Smooth muscle cell (in vitro differentiated cells): Measurements from ENCODE around the gene GPSM3. TPM values are rescaled to one million over a fixed set of nuclear protein-coding genes. Genes with fewer than 3 reads are reported as not detected.
"Not testable (repeated sequence)": the region's sequence is repeated elsewhere in the genome, so short reads cannot be mapped to it uniquely, and the experiment has no call there.

Experiments
- DNase-seq: peaks from one replicate; lab custom pipeline; 2025; ENCODE audit not compliant: unreplicated experiment; lab: John Stamatoyannopoulos, UW
- H2AFZ ChIP-seq: fragments of 200-600 bp; sonication (generic); 2 replicates; pipeline ENCODE4 v1.6.0; 2016; ENCODE audit warnings: antibody characterized with exemption, low read depth, mild to moderate bottlenecking
- H3F3A ChIP-seq: fragments of 200-600 bp; sonication (generic); 2 replicates; pipeline ENCODE4 v1.6.0; 2017; ENCODE audit warnings: antibody characterized with exemption, low read depth
- H3K27ac ChIP-seq: fragments of 200-600 bp; sonication (generic); 2 replicates; pipeline ENCODE4 v1.5.1; 2016; ENCODE audit warnings: low read depth, mild to moderate bottlenecking
- H3K27me3 ChIP-seq: fragments of 200-600 bp; sonication (generic); 2 replicates; pipeline ENCODE4 v1.6.1; 2016; ENCODE audit warnings: low read depth, mild to moderate bottlenecking
- H3K36me3 ChIP-seq: fragments of 200-600 bp; sonication (generic); 2 replicates; pipeline ENCODE4 v1.5.1; 2016; ENCODE audit warnings: low read depth
- H3K4me1 ChIP-seq: fragments of 200-600 bp; sonication (generic); 2 replicates; pipeline ENCODE4 v1.5.1; 2016; ENCODE audit warnings: low read depth
- H3K4me2 ChIP-seq: fragments of 200-600 bp; sonication (generic); 2 replicates; pipeline ENCODE4 v1.6.0; 2016; ENCODE audit warnings: mild to moderate bottlenecking
- H3K4me3 ChIP-seq: fragments of 200-600 bp; sonication (generic); 2 replicates; pipeline ENCODE4 v1.5.1; 2016; ENCODE audit warnings: mild to moderate bottlenecking
- H3K79me2 ChIP-seq: fragments of 200-600 bp; sonication (generic); 2 replicates; pipeline ENCODE4 v1.6.0; 2016; ENCODE audit warnings: low read depth, mild to moderate bottlenecking
- H3K9ac ChIP-seq: fragments of 200-600 bp; sonication (generic); 2 replicates; pipeline ENCODE4 v1.6.0; 2016; ENCODE audit warnings: low read depth
- H3K9me3 ChIP-seq: fragments of 200-600 bp; sonication (generic); replicated peaks from 2 replicates; pipeline ENCODE4 v1.5.1; 2016; ENCODE audit warnings: low read depth
- H4K20me1 ChIP-seq: fragments of 200-600 bp; sonication (generic); 2 replicates; pipeline ENCODE4 v1.6.0; 2016; ENCODE audit warnings: low read depth
- CTCF ChIP-seq: fragments of 200-600 bp; sonication (generic); IDR thresholded peaks from 2 replicates; pipeline ENCODE4 v1.5.1; 2017; ENCODE audit warnings: borderline replicate concordance, mild to moderate bottlenecking, antibody characterized with exemption; ENCODE audit not compliant: insufficient read depth, poor library complexity, severe bottlenecking
- WGBS: methylation state at CpG from one replicate; pipeline ENCODE4 v1.1.7; 2016; ENCODE audit warnings: low lambda C conversion rate; 5-methylcytosine and 5-hydroxymethylcytosine counted together
- polyA plus RNA-seq: library from polyadenylated mRNA; unstranded; fragments of >200 nt; fragmentation: Nextera tagmentation; extraction: Ambion mirVana; gene quantifications from 2 replicates; pipeline ENCODE4 v1.2.1, GENCODE V29; 2016
- total RNA-seq: library from RNA; depleted of rRNA; stranded (reverse); fragments of >200 nt; gene quantifications from 2 replicates; pipeline ENCODE4 v1.2.3, GENCODE V29; 2014

GPSM3 gene
- total and polyA plus RNA-seq, 2 experiments from 2014 or later, result 5.3 to 15.6 TPM

- H3K4me2 ChIP-seq, result no peak overlapping the region
- no peak overlapping the region for H3K9ac ChIP-seq
- no peaks in the 10 kb centered on the region for H3K4me1 ChIP-seq
- no peaks in the 10 kb centered on the region for H4K20me1 ChIP-seq
- no peaks in the 10 kb centered on the region for H3K9me3 ChIP-seq
- TF ChIP-seq CTCF, result no peak
- 84% methylated on average over 12 of the region's 12 CpGs for WGBS
- H3K4me3 ChIP-seq, result no peak overlapping the region
- no peaks in the 10 kb centered on the region for H3F3A ChIP-seq
- DNase-seq, result no peak
- H3K27ac ChIP-seq, result no peak overlapping the region
- no peaks in the 10 kb centered on the region for H3K79me2 ChIP-seq
- no peaks in the 10 kb centered on the region for H3K27me3 ChIP-seq
- H3K36me3 ChIP-seq, result no peaks in the 10 kb centered on the region
- no peak overlapping the region for H2AFZ ChIP-seq
Measured at GRCh38 chr6:32212076-32212760, 19.8 kb upstream of the GPSM3 start.

GRCh38 chr6:32211432-32211831, 19.0 kb upstream of the GPSM3 start:
- not testable (repeated sequence) for H3F3A ChIP-seq, DNase-seq, H3K9me3 ChIP-seq, H3K27me3 ChIP-seq, H3K36me3 ChIP-seq, H4K20me1 ChIP-seq, H3K4me3 ChIP-seq, H3K9ac ChIP-seq, H3K27ac ChIP-seq, H3K4me1 ChIP-seq, H2AFZ ChIP-seq, H3K4me2 ChIP-seq, H3K79me2 ChIP-seq
- WGBS, result 92% methylated on average over 4 of the region's 4 CpGs

- no peak overlapping the region for H3K9ac ChIP-seq
- no peak for TF ChIP-seq CTCF
- H3K4me3 ChIP-seq, result no peak overlapping the region
- H3K9me3 ChIP-seq, result no peaks in the 10 kb centered on the region
- H3F3A ChIP-seq, result no peaks in the 10 kb centered on the region
- DNase-seq, result no peak
- WGBS, result 84% methylated on average over 5 of the region's 5 CpGs
- no peak overlapping the region for H3K27ac ChIP-seq
- H3K4me1 ChIP-seq, result no peaks in the 10 kb centered on the region
- H3K36me3 ChIP-seq, result no peaks in the 10 kb centered on the region
- no peaks in the 10 kb centered on the region for H4K20me1 ChIP-seq
- H3K4me2 ChIP-seq, result no peak overlapping the region
- no peaks in the 10 kb centered on the region for H3K79me2 ChIP-seq
- H2AFZ ChIP-seq, result no peak overlapping the region
- H3K27me3 ChIP-seq, result no peaks in the 10 kb centered on the region
Measured at GRCh38 chr6:32210191-32210601, 17.8 kb upstream of the GPSM3 start.

GRCh38 chr6:32208996-32209395, 16.6 kb upstream of the GPSM3 start:
- H3K4me3 ChIP-seq, result no peak overlapping the region
- no peaks in the 10 kb centered on the region for H4K20me1 ChIP-seq
- peaks cover 7% of the 10 kb centered on the region for H3K27me3 ChIP-seq
- no peak overlapping the region for H3K9ac ChIP-seq
- TF ChIP-seq CTCF, result no peak
- no peak for DNase-seq
- no peaks in the 10 kb centered on the region for H3K36me3 ChIP-seq
- no peak overlapping the region for H3K4me2 ChIP-seq
- no peak overlapping the region for H2AFZ ChIP-seq
- 81% methylated on average over 1 of the region's 1 CpG for WGBS
- no peaks in the 10 kb centered on the region for H3K79me2 ChIP-seq
- H3F3A ChIP-seq, result no peaks in the 10 kb centered on the region
- H3K4me1 ChIP-seq, result no peaks in the 10 kb centered on the region
- no peak overlapping the region for H3K27ac ChIP-seq
- no peaks in the 10 kb centered on the region for H3K9me3 ChIP-seq
